Hypothalamus (tissue), 51 donors: Measurements from ENCODE around the gene KCND1.
"Not testable (repeated sequence)": the region's sequence is repeated elsewhere in the genome, so short reads cannot be mapped to it uniquely, and the experiment has no call there.

ENCODE experiments used
- DNase-seq, 51 donors: peaks; one replicate each; lab custom pipeline; 2025; lab: John Stamatoyannopoulos, UW

Gene KCND1

DNA sequence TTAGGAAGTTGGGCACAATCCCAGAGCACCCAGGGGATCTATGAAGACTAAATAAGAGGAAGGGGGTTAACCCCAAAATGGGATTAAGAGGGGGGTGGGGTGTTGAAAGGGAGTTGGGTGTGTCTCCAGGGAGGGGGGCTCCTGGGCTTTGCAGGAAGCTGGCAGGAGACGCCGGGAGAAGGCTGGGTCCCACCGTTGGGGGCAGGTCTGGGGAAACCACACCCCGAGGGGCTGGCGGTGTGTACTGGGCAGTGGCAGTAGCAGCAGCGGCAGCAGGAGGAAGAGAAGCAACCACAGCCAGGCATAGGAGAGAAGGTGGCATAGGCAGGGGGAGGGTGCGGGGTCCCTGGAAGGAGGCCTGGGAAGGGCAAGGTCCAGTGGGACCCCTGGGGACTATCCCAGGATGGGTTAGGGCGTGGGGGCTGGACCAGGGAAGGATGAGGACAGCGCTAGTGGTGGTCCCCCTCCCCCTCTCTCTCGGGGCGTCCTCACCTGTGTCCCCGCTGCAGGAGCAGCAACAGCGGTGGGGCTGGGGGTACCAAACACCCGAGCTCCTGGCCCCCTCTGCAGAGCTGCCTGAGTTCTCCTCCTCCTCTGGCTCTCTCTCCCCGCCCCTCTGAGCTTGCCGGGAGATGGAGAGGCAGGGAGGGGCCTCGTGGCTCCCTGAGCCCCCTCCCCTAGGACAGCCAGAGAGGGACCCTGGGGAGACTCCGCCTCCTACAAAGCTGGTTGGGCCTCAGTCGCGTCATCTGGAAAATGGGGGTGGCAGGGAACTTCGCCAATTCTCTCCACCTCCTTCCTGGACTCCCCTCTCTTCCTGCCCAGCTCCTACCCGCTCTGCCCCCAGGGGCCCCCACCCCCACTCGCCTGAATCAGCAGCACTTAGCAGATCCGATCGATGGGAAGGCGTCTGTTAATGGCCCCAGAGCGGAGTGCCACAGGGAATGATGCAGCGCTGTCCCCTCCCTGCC, at the start of gene KCND1:
Gene KCND1, minus strand, starts transcription at position 596 of the 971 bp plus-strand sequence. CDS start 1,573 bp downstream, outside the sequence.
- peak in 29 of 51 donors; percentile 1 to 49 (median 15) for DNase-seq

DNA sequence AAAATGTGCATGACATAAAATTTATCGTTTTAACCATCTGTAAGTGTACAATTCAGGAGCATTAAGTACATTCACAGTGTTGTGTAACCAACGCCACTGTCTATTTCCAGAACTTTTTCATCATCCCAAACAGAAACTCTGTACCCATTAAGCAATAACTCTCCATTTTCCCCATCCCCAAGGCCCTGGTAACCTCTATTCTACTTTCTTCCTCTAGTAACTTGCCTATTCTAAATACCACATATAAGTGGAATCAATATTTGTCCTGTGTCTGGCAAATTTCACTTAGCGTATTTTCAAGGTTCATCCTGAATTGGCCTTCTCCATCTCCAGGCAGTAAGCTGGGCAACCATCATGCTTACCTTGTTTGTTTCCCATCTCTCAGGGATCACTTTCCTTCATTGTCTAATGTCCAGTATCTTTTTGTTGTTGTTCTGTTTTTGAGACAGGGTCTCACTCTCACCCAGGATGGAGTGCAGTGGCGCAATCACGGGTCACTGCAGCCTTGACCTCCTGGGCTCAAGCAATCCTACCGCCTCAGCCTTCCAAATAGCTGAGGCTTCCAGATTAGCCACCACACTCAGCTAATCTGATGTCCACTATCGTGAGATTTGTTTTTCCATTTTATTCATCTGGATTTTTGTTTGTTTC, 48.1 kb upstream of the KCND1 start:
- no peak for DNase-seq

DNA sequence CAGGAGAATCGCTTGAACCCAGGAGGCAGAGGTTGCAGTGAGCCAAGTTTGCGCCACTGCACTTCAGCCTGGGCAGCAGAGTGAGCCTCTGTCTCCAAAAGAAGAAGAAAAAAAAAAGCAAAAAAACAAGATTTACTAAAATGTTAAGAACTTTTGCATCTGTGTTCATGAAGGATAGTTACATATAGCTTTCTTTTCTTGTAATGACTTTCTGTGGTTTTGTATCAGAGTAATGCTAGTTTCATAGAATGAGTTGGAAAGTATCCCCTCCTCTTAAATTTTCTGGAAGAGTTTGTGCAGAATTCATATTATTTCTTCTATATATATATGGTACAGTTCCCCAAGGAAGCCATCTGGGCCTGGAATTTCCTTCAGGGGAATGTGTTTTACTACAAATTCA, 47.4 kb upstream of the KCND1 start:
- no peak for DNase-seq

DNA sequence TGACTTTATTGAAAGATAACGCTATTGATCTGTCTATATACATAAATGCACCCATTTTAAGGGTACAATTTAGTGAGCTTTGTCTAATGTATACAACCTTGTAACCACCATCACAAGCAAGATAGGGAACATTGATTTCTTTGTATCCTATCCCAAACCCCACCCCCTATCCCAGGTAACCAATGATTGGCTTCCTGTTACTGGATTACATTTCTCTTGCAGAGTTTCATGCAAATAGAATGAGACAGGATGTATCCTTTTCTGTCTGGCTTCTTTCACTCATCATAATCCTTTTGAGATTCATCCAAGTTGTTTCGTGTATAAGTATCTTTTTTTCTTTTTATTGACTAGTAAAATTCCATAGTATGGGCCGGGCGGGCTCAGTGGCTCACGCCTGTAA, 32.1 kb upstream of the KCND1 start:
- DNase-seq = no peak

DNA sequence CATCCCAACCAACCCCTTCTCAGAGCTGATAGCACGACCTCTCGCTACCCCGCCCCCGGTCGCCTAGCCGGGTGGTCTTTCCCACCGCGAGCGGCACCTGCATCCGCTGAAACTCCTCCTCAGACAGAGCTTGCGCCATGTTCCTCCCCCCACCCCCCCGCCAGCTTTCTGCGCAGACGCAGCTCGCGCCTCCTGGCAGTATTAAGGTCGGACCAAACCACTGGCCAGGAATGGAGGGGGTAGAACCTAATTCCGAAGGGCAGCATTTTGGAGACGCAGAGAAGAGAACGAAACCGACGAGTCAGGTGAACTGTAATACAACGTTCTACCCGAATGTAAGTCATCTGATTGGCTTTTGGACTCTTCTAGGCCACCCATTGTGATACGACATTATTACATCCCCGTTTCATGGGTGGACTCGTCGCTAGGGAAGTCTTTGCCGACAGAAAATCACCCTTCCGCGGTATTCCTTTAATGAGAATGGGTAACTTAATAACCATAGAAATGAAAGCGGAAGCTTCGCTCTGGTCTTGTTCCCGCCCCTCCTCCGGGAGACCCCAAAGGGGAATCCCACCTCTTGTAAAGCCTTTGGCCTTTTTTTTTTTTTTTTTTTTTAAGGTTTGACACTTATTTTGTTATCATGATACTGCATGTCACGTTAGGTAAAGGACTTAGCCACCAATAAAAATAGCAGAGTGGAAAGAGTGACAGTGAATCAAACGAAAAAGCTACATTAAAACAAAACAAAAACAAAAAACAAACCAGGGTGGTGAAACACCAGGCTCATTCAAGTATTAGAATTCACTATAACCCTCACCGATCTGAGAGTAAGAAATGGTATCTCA, 30.7 kb upstream of the KCND1 start, which contains the start of gene GRIPAP1:
Gene GRIPAP1, minus strand, starts transcription at position 174 of the 845 bp plus-strand sequence. Its CDS starts 35 bp downstream, at position 139.
- peak; percentile 1 to 95 (median 43) for DNase-seq

DNA sequence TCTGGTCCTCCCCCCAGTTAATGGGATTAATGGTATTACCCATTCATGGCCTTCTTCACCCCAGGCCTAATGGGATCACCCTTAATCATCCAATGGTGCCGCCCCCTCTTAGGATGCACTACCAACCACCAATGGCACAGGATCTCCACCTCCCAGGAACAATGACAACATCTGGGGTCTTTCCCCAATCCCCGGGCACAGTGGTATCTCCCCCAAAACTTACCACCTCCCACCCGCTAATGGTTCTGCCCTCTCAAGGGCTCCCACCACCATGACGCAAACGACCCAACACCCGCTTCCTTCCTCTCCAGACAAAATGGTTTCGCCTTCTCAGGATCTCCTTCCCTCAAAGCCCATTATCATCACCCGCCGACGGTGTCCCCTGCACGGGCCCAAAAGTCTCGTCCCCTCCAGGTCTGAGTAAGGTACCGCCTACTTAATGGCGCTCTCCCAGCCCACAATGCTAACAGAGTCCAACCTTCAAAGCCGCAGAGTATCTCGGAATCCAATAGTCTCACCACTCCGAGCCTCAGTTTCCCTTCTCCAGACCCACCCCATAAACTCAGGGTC, 30.0 kb upstream of the KCND1 start:
- peak in 13 of 51 donors; percentile 1 to 37 (median 5) for DNase-seq

DNA sequence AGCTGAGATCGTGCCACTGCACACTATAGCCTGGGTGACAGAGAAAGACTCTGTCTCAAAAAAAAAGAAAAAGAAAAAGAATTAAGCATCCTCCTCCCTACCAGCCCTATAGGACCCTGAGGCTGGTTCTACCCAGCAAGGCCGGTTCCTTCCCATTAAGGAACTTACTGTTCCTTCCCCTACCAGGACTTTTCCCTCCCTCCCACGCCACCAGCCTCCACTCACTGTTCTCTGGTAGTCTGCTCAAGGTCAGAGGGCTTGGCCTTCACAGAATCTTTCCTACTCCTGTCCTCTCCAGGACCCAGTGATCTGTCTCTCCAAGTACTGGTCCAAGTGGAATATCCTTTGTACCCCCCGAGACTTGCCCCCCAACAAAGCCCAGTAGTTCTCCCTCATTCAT, 29.0 kb upstream of the KCND1 start:
- DNase-seq = no peak

DNA sequence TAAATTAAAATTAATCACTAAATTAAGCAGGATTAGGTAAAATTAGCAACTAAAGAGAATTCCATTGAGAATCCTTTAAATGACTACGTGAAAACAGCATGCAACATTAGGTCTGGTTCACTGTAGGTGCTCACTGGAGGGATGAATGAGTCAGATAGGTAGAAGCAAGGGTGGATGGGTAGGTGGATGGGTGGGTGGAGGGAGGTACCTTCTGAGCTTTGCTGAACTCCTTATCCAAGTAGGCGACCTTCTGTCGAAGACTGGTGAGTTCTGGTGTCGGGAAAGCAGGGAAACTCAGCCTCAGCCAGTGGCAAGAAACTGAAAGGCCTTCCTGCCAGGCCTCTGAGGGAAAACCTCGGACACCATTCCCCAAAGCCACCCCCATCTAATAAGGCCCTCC, 27.4 kb upstream of the KCND1 start:
- peak in 2 of 51 donors; percentile 0 to 7 for DNase-seq

DNA sequence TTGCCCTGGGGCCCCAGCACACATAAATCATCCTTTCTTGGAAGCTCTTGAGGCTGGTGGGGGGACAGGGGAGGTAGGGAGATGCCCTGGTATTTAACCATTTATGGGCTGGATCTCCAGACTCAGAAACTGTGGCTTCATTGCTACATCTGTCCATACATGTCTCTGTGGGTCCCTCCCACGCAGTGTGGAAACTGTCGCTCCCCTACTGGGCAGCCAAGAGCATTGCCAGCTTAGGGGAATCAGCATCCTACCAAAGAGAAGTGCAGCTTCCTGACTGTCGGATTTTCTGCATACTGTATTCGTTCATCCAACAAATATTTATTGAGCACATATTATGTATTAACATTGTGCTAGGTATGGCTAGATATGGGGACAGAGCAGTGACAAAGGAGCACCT, 26.7 kb upstream of the KCND1 start:
- DNase-seq = no peak

DNA sequence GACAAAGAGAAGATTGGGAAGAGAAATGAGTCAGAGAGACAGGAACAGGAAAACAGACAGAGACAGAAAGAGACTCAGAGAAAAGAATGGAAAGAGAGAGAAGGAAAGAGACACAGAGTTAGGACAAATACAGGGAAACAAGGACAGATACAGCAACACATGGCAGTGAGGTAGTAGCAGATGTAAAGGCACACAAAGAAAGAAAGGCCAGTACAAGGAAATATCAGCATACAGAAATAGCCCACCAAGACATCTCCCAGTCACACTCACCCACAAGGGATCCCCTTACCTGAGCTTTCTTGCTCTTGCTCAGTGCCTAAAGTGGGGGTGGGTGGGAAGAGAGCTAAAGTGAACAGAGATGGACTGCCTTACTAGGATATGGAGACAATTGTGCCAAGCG, 26.2 kb upstream of the KCND1 start:
- no peak for DNase-seq

DNA sequence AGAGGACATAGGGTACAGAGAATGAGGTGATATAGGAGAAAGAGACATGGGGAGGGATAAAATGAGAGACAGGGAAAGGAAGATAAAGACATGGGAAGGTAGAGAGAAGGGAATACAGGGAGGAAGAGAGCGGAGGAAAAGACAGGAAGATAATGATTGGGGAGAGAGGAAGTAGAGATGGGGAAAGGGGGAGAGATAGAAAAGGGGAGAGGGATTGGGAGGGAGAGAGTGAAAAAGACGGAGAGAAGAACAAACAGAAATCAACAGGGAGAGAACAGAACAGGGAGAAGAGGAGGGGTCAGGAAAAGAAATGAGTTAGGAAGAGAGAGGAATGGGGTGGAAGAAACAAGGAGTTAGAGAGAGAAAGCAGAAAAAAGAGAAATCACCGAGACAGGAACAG, 25.8 kb upstream of the KCND1 start:
- DNase-seq = no peak

DNA sequence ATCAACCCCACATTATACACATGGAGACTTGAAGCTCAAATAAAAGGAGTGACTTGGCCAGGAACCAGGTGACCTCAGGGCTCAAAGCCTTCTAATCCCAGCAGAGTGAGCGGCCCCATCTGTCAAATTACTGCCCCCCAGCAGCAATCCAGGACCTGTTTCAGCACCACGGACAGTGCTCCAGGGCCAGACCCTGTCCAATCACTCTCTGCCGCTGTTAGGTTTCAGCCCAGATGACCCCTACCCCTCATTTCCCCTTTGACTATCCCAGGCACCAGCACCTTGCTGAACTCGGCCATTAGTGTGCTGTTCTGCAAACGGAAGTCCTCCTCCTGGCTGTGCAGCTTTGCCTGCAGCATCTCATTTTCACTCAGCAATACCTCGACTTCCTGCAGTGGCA, 25.3 kb upstream of the KCND1 start:
- no peak for DNase-seq

DNA sequence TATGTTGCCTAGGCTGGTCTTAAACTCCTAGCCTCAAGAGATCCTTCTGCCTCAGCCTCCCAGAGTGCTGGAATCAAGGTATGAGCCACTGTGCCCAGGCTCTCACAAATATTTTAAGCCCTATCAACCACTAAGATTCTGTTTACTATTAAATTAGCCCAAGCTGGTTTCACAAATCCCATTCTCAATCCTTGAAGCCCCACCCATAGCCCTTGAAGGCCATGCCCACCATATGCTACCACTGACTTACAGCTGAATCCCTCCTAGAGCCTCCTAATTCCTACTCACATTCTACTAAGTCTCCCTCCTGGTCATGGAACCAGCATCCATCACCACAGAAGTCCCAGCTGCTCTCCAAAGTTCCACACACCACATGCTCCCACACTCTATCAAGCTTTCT, 20.7 kb upstream of the KCND1 start:
- DNase-seq = no peak

DNA sequence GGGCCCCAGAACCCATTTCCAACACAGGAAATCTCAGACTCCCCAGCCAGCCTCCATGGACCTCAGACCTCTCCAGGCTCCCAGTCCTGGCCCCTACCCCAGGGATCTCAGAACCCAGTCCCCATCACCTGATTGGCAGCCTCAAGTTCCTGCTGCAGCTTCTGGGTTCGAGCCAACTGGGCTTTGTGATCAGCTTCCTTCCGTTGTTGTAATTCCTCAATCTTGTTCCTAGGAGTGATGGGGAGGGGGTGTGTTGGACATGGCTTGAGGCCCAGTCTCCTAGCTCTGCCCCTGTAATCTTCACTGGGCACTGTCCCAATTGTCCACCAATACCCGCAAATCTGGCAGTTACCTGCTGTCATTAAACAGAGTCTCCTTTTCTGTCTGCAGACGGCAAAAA, 17.8 kb upstream of the KCND1 start:
- DNase-seq = no peak

DNA sequence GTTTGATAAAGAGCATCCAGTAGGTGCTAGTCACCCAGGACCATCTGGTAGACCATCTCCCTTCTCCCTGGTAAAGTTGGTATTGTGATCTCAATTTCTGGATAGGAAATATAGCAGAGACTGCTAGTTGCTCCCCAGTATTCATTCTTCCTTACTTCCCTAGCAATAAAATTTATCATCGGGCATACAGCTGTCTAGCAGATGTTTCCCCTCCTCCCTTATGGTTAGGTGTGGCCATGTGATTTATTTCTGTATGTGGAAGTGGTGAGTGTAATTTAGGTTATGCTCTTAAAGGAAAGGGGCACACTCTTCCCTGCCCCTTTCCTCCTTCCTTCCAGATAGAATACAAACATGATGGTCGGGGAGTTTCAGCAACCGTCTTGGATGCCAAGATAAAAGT, 12.3 kb upstream of the KCND1 start:
- no peak for DNase-seq

DNA sequence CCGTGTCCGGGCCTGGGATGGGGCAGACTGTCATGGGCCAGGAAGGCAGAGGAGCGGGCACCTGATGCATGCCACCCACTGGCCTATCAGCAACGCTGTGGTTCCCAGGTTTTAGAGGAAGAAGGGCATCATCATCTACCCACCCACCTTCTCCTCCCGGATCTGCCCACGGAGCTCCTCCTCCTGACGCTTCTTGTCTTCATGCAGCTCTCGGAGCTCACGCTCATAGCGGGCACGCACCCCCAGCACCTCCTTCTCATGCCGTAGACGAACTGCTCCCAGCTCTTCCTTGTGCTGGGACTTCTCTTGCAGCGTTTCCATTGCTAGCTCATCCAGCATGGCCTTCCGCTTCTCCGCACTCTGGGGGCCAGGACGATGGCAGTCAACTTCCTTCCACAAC, 11.4 kb upstream of the KCND1 start:
- DNase-seq = no peak

DNA sequence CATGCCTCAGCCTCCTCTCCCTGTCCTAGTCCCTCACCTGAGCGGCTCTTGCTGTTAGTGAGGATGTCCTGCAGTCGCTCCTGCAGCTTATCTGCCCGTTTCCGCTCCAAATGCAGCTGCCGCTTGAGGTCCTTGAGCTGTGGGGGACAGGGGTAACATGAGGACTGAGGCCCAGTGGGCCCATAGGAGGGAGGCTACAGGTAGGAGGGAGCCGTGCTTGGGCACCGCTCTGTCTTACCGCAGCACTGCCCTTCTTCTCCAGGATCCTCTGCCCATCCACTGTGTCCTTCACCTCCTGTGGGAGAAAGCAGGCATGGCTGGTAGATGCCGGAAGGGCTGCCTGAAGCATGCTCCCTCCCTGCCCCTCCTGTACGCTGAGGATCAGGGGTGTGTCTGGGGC, 9.5 kb upstream of the KCND1 start:
- no peak for DNase-seq

DNA sequence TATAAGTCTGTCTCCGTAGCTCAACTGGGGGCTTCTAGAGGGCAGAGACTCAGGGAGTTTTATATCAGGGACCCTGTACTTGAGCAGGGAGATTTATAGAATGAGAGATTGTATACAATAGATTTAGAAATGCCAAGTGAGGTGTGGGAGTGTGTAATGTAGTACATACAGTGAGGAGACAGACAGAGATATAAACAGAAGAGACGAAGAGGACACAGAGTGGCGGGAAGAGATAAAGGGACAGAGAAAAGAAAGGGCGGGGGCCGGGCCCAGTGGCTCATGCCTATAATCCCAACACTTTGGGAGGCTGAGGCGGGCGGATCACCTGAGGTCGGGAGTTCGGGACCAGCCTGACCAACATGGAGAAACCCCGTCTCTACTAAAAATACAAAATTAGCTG, 8.7 kb upstream of the KCND1 start:
- not testable (repeated sequence) for DNase-seq

DNA sequence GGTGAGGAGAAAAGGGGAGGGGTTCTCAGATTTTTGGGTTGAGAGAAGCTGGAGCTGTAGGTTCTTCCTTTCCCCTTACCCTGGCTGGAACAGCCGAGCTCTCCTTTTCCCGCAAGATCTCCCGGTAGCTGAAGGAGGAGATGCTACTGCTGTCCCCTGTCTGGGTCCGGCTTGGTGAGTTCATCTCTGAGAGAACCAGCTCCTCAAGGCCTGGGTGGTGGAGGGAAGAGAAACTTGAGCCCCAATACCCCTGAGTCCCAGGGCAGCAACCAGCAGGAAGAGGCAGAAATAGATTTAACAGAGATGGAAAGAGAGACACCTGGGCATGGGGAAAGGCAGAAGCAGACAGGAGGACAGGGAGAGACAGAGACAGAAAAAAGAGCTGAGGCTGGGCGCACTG, 6.6 kb upstream of the KCND1 start:
- DNase-seq = no peak

DNA sequence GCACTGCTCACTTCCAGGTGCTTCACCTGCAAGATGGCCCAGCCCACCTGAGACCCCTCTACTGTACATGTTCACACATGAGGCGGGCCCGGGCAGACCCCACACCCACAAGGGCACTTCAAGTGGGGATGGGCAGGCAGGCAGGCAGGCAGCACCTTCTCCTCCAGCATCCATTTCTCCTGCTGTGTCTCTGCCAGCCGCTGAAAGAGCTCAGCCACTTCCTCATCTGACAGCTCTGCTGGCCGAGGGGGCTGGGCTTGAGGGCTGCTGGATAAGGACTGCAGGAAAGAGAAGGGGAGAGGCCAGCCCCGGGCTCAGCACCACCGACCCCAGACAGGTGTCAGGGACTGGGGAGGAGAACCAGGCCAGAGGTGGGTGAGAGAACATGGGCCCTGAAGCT, 4.4 kb upstream of the KCND1 start:
- DNase-seq = peak in 1 of 51 donors; percentile 1

DNA sequence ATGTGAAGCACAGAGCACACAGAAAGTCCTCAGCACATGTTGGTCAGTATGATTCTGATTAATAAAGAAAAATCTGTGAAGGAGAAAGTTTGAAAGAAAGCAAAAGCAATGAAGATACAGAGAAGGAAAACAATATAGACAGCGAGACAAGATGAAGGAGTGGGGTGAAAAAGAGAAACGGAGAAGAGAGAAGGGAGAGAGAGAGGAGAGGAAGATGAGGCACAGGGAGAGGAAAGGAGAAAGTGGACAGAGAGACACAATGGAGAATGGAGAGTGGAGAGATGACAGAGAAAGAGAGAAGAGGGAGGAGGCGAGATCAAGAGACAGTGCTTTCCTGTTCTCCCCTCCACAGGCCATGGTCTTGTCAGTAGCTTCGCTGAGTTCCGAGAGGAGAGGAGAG, 3.9 kb upstream of the KCND1 start:
- no peak for DNase-seq
